ENCODE results near the gene FSIP1.

Gene FSIP1

DNA sequence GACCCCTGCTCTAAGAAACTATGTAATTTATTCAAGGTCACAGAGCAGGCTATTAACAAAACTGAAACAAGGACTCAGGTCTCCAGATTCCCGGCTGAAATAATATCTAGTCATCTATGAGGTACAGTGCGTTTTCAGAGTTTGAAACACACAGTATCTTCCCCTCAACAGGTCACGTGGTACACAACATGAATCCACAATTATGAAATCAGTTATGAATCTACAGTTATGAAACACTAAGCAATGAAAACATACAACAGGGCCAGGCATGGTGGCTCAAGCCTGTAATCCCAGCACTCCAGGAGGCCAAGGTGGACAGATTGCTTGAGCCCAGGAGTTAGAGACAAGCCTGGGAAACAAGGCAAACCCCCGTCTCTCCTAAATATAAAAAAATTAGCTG lies 72.7 kb downstream of the FSIP1 start:
- Histone ChIP-seq H3K36me3 (ENCODE audit: control insufficient read depth, insufficient read depth, low read length) (no peaks in the 10 kb centered on the region), H3K4me1 (ENCODE audit: control insufficient read depth, insufficient read depth, low read length) (no peaks in the 10 kb centered on the region), H3K27ac (ENCODE audit: low read length) (no peak overlapping the region), H3K27me3 (ENCODE audit: control insufficient read depth, insufficient read depth, low read length) (no peaks in the 10 kb centered on the region), H3K4me3 (ENCODE audit: low read length) (no peak overlapping the region), H3K9me3 (ENCODE audit: control insufficient read depth, insufficient read depth, low read length) (no peaks in the 10 kb centered on the region)
- no CpG with 5 or more reads among the region's 4 CpGs for WGBS (ENCODE audit: insufficient coverage, insufficient read length)
- DNase-seq (ENCODE audit: low read depth, low spot score) = no peak

DNA sequence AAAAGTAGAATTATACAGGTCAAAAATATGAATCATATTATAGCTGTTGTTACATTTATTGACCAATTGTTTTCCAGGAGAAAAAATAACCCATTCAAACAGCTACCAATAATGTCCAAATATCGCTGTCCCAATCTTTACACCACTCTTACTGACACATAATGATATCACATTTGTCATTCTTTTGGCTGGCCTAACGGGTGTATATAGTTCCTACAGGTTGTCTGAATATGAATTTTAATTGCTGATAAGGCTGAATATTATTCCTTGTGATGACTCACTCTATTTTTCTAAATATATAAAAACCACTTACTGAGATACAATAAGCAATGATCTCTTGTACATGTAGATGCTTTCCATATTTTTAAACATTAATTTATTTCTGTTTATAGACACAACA lies 76.4 kb downstream of the FSIP1 start:
- Histone ChIP-seq H3K27ac (ENCODE audit: low read length) (no peak overlapping the region), H3K36me3 (ENCODE audit: control insufficient read depth, insufficient read depth, low read length) (no peaks in the 10 kb centered on the region)
- no CpG with 5 or more reads among the region's 2 CpGs for WGBS (ENCODE audit: insufficient coverage, insufficient read length)

GRCh38 chr15:39704689-39705088 lies 78.0 kb downstream of the FSIP1 start:
- Histone ChIP-seq H3K27me3 (ENCODE audit: control insufficient read depth, insufficient read depth, low read length) (no peaks in the 10 kb centered on the region), H3K4me3 (ENCODE audit: low read length) (no peak overlapping the region), H3K9me3 (ENCODE audit: control insufficient read depth, insufficient read depth, low read length) (no peaks in the 10 kb centered on the region), H3K27ac (ENCODE audit: low read length) (no peak overlapping the region), H3K36me3 (ENCODE audit: control insufficient read depth, insufficient read depth, low read length) (no peaks in the 10 kb centered on the region), H3K4me1 (ENCODE audit: control insufficient read depth, insufficient read depth, low read length) (no peaks in the 10 kb centered on the region; the same call in 1 of the 2 replicates)
- no CpG with 5 or more reads among the region's 1 CpG for WGBS (ENCODE audit: insufficient coverage, insufficient read length)
- DNase-seq (ENCODE audit: low read depth, low spot score) = no peak

More for the DNA sequence above, 76.4 kb downstream of the FSIP1 start:
- Histone ChIP-seq H3K9me3 (ENCODE audit: control insufficient read depth, insufficient read depth, low read length) (no peaks in the 10 kb centered on the region), H3K4me1 (ENCODE audit: control insufficient read depth, insufficient read depth, low read length) (no peaks in the 10 kb centered on the region; the same call in 1 of the 2 replicates), H3K27me3 (ENCODE audit: control insufficient read depth, insufficient read depth, low read length) (no peaks in the 10 kb centered on the region), H3K4me3 (ENCODE audit: low read length) (no peak overlapping the region)
- no peak for DNase-seq (ENCODE audit: low read depth, low spot score)

- WGBS (ENCODE audit: insufficient coverage, insufficient read length) = no CpG with 5 or more reads among the region's 5 CpGs
- no peak overlapping the region for H3K4me3 ChIP-seq (ENCODE audit: low read length)
- H3K4me1 ChIP-seq (ENCODE audit: control insufficient read depth, insufficient read depth, low read length) = no peaks in the 10 kb centered on the region; the same call in 1 of the 2 replicates
- no peak overlapping the region for H3K27ac ChIP-seq (ENCODE audit: low read length)
- H3K36me3 ChIP-seq (ENCODE audit: control insufficient read depth, insufficient read depth, low read length) = no peaks in the 10 kb centered on the region
- no peaks in the 10 kb centered on the region for H3K27me3 ChIP-seq (ENCODE audit: control insufficient read depth, insufficient read depth, low read length)
- H3K9me3 ChIP-seq (ENCODE audit: control insufficient read depth, insufficient read depth, low read length) = no peaks in the 10 kb centered on the region
- DNase-seq (ENCODE audit: low read depth, low spot score) = no peak
These were observed 78.4 kb downstream of the FSIP1 start for GRCh38 chr15:39704235-39704634.

GRCh38 chr15:39701988-39702387 lies 80.7 kb downstream of the FSIP1 start:
- Histone ChIP-seq H3K27ac (ENCODE audit: low read length) (no peak overlapping the region), H3K36me3 (ENCODE audit: control insufficient read depth, insufficient read depth, low read length) (no peaks in the 10 kb centered on the region), H3K9me3 (ENCODE audit: control insufficient read depth, insufficient read depth, low read length) (no peaks in the 10 kb centered on the region), H3K4me1 (ENCODE audit: control insufficient read depth, insufficient read depth, low read length) (no peaks in the 10 kb centered on the region; the same call in 1 of the 2 replicates), H3K4me3 (ENCODE audit: low read length) (no peak overlapping the region), H3K27me3 (ENCODE audit: control insufficient read depth, insufficient read depth, low read length) (no peaks in the 10 kb centered on the region)
- no CpG with 5 or more reads among the region's 3 CpGs for WGBS (ENCODE audit: insufficient coverage, insufficient read length)
- DNase-seq (ENCODE audit: low read depth, low spot score) = no peak

- no CpG with 5 or more reads among the region's 1 CpG for WGBS (ENCODE audit: insufficient coverage, insufficient read length)
- Histone ChIP-seq H3K27me3 (ENCODE audit: control insufficient read depth, insufficient read depth, low read length) (no peaks in the 10 kb centered on the region), H3K4me1 (ENCODE audit: control insufficient read depth, insufficient read depth, low read length) (no peaks in the 10 kb centered on the region; the same call in 1 of the 2 replicates), H3K36me3 (ENCODE audit: control insufficient read depth, insufficient read depth, low read length) (no peaks in the 10 kb centered on the region), H3K27ac (ENCODE audit: low read length) (no peak overlapping the region), H3K4me3 (ENCODE audit: low read length) (no peak overlapping the region), H3K9me3 (ENCODE audit: control insufficient read depth, insufficient read depth, low read length) (no peaks in the 10 kb centered on the region)
- DNase-seq (ENCODE audit: low read depth, low spot score) = no peak
These were observed 82.3 kb downstream of the FSIP1 start for GRCh38 chr15:39700375-39700700.

GRCh38 chr15:39699516-39700374 lies 82.9 kb downstream of the FSIP1 start:
- Histone ChIP-seq H3K4me3 (ENCODE audit: low read length) (no peak overlapping the region), H3K27ac (ENCODE audit: low read length) (no peak overlapping the region), H3K27me3 (ENCODE audit: control insufficient read depth, insufficient read depth, low read length) (no peaks in the 10 kb centered on the region), H3K4me1 (ENCODE audit: control insufficient read depth, insufficient read depth, low read length) (no peaks in the 10 kb centered on the region; the same call in 1 of the 2 replicates), H3K9me3 (ENCODE audit: control insufficient read depth, insufficient read depth, low read length) (no peaks in the 10 kb centered on the region), H3K36me3 (ENCODE audit: control insufficient read depth, insufficient read depth, low read length) (no peaks in the 10 kb centered on the region)
- WGBS (ENCODE audit: insufficient coverage, insufficient read length) = no CpG with 5 or more reads among the region's 3 CpGs
- DNase-seq (ENCODE audit: low read depth, low spot score) = no peak

DNA sequence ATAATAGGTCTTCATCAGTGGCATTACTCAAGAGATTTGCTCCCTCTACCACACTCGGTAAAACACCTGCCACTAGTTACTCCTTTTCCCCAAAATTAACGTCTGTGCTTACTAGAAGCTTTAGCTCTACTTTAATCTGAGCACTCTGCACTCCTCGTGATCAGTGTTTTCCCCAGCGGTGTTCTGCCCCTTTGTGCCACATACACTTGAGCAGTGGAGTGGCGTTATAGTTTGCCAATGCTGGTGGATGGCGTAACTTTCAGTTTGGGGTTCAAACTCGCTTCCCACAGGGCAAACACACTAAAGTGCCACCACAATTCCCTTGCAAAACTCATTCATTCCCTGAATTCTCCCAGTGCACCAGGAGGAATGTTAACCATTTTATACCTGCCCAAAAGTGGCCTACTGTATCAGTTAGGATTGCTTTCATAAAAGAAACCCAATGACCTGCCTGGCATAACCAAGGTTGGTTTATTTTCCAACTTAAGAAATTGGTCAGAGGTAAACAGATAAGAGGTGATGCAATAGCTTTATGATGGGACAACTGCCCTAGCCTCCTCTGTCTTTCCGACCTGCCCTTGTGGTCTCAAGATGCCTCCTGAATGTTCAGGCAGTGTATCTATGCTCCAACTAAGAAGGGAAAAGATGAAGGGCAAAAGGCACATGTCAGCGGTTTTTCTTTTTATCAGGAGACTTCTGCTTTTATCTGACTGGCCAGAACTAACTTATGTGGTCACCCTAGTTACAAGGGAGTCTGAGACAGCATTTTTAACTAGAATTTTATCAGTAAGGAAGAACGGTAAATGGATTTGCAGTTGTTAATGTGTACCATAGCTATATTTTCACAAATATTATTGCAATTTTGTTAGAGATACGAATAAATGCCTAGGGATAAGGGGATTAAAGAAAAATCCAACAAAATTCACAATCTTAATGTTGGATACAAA lies 83.9 kb downstream of the FSIP1 start:
- DNase-seq (ENCODE audit: low read depth, low spot score) = no peak
- no peaks in the 10 kb centered on the region for H3K27me3 ChIP-seq (ENCODE audit: control insufficient read depth, insufficient read depth, low read length)
- no CpG with 5 or more reads among the region's 11 CpGs for WGBS (ENCODE audit: insufficient coverage, insufficient read length)
- H3K27ac ChIP-seq (ENCODE audit: low read length) = no peak overlapping the region
- H3K36me3 ChIP-seq (ENCODE audit: control insufficient read depth, insufficient read depth, low read length) = no peaks in the 10 kb centered on the region
- H3K9me3 ChIP-seq (ENCODE audit: control insufficient read depth, insufficient read depth, low read length) = no peaks in the 10 kb centered on the region
- no peak overlapping the region for H3K4me3 ChIP-seq (ENCODE audit: low read length)
- H3K4me1 ChIP-seq (ENCODE audit: control insufficient read depth, insufficient read depth, low read length) = no peaks in the 10 kb centered on the region

DNA sequence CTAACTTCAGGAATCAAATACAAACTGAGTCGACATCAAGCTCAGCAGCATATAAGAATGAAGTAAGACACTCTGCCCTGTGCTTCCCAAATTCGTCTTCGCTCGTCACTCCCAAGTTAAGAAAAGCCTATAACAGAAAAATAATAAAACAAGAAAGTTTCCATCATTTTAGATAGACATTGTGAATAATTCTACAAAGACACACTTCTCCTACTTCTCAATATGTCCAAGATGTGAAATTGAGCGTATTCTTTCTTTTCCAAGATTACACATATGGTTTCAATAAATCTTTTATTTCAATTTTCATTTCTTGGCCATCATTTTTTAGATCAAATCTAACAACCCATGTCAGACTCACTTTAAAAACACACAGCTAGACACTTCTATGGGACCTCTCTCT lies 85.1 kb downstream of the FSIP1 start:
- Histone ChIP-seq H3K9me3 (ENCODE audit: control insufficient read depth, insufficient read depth, low read length) (no peaks in the 10 kb centered on the region), H3K4me1 (ENCODE audit: control insufficient read depth, insufficient read depth, low read length) (peaks cover 3% of the 10 kb centered on the region; the same call in 1 of the 2 replicates), H3K27me3 (ENCODE audit: control insufficient read depth, insufficient read depth, low read length) (no peaks in the 10 kb centered on the region), H3K27ac (ENCODE audit: low read length) (no peak overlapping the region), H3K36me3 (ENCODE audit: control insufficient read depth, insufficient read depth, low read length) (no peaks in the 10 kb centered on the region), H3K4me3 (ENCODE audit: low read length) (no peak overlapping the region)
- WGBS (ENCODE audit: insufficient coverage, insufficient read length) = no CpG with 5 or more reads among the region's 5 CpGs
- no peak for DNase-seq (ENCODE audit: low read depth, low spot score)

DNA sequence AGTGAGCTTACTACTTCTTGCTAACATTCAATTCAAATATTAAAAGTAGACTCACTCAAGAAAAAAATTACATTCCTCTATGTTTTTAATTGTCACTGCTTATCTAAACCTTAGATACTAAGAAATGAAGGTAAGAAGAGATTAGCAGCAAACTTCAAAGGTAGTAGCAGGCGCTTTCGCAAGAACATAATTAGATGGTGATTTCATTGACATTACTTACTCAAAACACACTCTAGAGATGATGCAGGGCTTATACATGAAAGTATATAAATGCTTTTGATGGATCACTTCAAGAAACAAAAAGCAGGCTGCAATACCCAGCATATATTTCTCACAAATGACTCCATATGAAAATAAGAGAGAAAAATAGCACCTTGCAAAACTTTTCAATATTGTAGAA lies 86.8 kb downstream of the FSIP1 start:
- no CpG with 5 or more reads among the region's 2 CpGs for WGBS (ENCODE audit: insufficient coverage, insufficient read length)
- no peaks in the 10 kb centered on the region for H3K27me3 ChIP-seq (ENCODE audit: control insufficient read depth, insufficient read depth, low read length)
- peaks cover 3% of the 10 kb centered on the region; the same call in 1 of the 2 replicates for H3K4me1 ChIP-seq (ENCODE audit: control insufficient read depth, insufficient read depth, low read length)

More for the DNA sequence above, 86.8 kb downstream of the FSIP1 start:
- no peak for DNase-seq (ENCODE audit: low read depth, low spot score)
- Histone ChIP-seq H3K36me3 (ENCODE audit: control insufficient read depth, insufficient read depth, low read length) (no peaks in the 10 kb centered on the region), H3K4me3 (ENCODE audit: low read length) (no peak overlapping the region), H3K9me3 (ENCODE audit: control insufficient read depth, insufficient read depth, low read length) (no peaks in the 10 kb centered on the region), H3K27ac (ENCODE audit: low read length) (no peak overlapping the region)
